ENCODE data around the gene DENND2D. TPM values are rescaled to one million over a fixed set of nuclear protein-coding genes. Genes with fewer than 3 reads are reported as not detected.

The DENND2D gene
- polyA plus RNA-seq, 1 donor (not counting 4 experiments of a cell fraction or from before 2014, with no cell fraction given) = 7.8 TPM

DNA sequence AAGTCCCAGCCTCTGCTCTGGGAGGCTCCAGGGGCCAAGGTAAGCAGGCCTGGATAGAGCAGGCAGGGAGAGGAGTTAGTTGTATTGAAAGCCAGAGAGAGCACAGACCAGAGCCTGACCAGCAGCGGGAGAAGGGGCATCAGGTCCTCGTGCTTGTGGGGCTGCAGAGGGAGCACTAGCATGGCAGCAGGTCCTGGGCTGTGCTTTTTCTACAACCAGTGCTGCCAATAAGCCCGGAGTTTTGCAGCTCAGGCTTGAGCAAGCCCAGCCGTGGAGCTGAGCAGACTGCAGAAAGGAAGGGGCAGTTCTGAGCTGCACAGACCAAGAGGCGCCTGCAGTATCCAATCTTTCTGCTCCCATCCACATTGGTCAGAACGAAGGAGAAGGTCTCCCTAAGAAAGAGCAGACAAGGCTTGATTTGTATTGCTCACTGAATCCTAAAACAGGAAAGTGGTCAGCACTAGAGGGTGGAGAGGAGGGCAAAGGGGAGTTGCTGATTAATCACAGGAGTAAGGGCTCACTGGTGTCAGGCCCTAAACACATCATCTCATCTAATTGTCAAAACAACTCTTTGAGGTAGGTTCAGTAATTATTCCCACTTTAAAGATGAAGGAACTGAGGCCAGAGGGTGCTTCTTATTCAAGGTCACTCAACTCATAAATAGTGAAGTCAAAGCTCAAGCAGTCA, 2.7 kb downstream of the DENND2D start:
- no peaks in the 10 kb centered on the region for H3K27me3 ChIP-seq (ENCODE audit: control insufficient read depth, extremely low read depth, insufficient read depth, low read length)
- no peak overlapping the region for H3K27ac ChIP-seq (ENCODE audit: control insufficient read depth, insufficient read depth, low read length)
- H2AFZ ChIP-seq (ENCODE audit: control insufficient read depth, low read length) = no peak overlapping the region
- no peaks in the 10 kb centered on the region for H3K9me3 ChIP-seq (ENCODE audit: control insufficient read depth, low read depth, low read length)
- no peak for TF ChIP-seq EZH2 (IDR thresholded peaks at IDR 0.05; ENCODE audit: low read length)
- TF ChIP-seq, protein P1, sequence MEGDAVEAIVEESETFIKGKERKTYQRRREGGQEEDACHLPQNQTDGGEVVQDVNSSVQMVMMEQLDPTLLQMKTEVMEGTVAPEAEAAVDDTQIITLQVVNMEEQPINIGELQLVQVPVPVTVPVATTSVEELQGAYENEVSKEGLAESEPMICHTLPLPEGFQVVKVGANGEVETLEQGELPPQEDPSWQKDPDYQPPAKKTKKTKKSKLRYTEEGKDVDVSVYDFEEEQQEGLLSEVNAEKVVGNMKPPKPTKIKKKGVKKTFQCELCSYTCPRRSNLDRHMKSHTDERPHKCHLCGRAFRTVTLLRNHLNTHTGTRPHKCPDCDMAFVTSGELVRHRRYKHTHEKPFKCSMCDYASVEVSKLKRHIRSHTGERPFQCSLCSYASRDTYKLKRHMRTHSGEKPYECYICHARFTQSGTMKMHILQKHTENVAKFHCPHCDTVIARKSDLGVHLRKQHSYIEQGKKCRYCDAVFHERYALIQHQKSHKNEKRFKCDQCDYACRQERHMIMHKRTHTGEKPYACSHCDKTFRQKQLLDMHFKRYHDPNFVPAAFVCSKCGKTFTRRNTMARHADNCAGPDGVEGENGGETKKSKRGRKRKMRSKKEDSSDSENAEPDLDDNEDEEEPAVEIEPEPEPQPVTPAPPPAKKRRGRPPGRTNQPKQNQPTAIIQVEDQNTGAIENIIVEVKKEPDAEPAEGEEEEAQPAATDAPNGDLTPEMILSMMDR (optimal IDR thresholded peaks at IDR 0.05 in 1 of 3, IDR thresholded peaks at IDR 0.05 in 1 of 3, conservative IDR thresholded peaks at IDR 0.05 in 1 of 3; ENCODE audit: extremely low read depth in 1 of 3, insufficient read depth in 2 of 3, low read length in 3 of 3) = peak; percentile 20 to 56 (median 28)
- no peak overlapping the region for H3K4me2 ChIP-seq (ENCODE audit: control insufficient read depth, extremely low read depth, insufficient read depth, low read depth, low read length)
- peaks cover 2% of the 10 kb centered on the region in 2 experiments for H3K36me3 ChIP-seq (ENCODE audit: control insufficient read depth in 2 of 2, extremely low read depth in 1 of 2, insufficient read depth in 2 of 2, low read length in 2 of 2)
- H4K20me1 ChIP-seq (ENCODE audit: control insufficient read depth, extremely low read depth, insufficient read depth, low read length) = no peaks in the 10 kb centered on the region
- dilution Hi-C loops (cut with MboI; ENCODE audit: extremely low pct_ligation_motif_present, low sequenced_read_pairs) = no loop called here
- peaks cover 31% of the 10 kb centered on the region for H3K4me1 ChIP-seq (ENCODE audit: control insufficient read depth, extremely low read depth, insufficient read depth, low read length)
- no peak for FAIRE-seq
- no peaks in the 10 kb centered on the region for H3K9me1 ChIP-seq (ENCODE audit: control insufficient read depth, extremely low read depth, insufficient read depth, low read length)
- H3K4me3 ChIP-seq (ENCODE audit: control insufficient read depth in 2 of 3, extremely low read depth in 1 of 3, insufficient read depth in 2 of 3, low read depth in 1 of 3, low read length in 3 of 3) = no peak overlapping the region
- DNase-seq (ENCODE audit: low read depth, low spot score) = no peak
- H3K9ac ChIP-seq (ENCODE audit: control insufficient read depth, extremely low read depth, insufficient read depth, low read length) = no peak overlapping the region
- no peaks in the 10 kb centered on the region for H3K79me2 ChIP-seq (ENCODE audit: control insufficient read depth, insufficient read depth, low read length)

DNA sequence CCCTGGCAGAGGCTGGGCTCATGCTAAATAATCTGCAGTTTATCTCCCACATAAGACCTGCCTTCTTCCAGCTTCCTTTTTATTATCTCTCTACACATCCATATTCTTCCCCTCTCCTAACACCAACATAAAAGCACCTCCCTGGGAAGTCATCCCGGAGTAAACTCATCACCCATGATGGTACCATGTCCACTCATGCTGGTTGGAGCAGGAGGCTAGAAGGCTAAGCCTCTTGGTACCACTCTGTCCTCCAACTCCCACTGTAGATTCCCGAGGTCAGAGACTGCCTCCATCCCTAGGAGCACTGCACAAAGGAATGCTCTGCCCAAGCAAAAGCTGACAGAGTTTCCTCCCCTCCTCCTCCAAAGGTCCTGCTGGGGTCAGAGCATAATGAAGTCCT, 4.2 kb downstream of the DENND2D start:
- no peak overlapping the region for H3K9ac ChIP-seq (ENCODE audit: control insufficient read depth, extremely low read depth, insufficient read depth, low read length)
- H3K4me1 ChIP-seq (ENCODE audit: control insufficient read depth, extremely low read depth, insufficient read depth, low read length) = peaks cover 33% of the 10 kb centered on the region

More for the DNA sequence above, 4.2 kb downstream of the DENND2D start:
- Histone ChIP-seq H3K27ac (ENCODE audit: control insufficient read depth, insufficient read depth, low read length) (no peak overlapping the region), H2AFZ (ENCODE audit: control insufficient read depth, low read length) (no peak overlapping the region), H3K36me3 (ENCODE audit: control insufficient read depth in 2 of 2, extremely low read depth in 1 of 2, insufficient read depth in 2 of 2, low read length in 2 of 2) (peaks cover 2% of the 10 kb centered on the region in 2 experiments), H4K20me1 (ENCODE audit: control insufficient read depth, extremely low read depth, insufficient read depth, low read length) (no peaks in the 10 kb centered on the region), H3K4me3 (ENCODE audit: control insufficient read depth in 2 of 3, extremely low read depth in 1 of 3, insufficient read depth in 2 of 3, low read depth in 1 of 3, low read length in 3 of 3) (no peak overlapping the region), H3K9me1 (ENCODE audit: control insufficient read depth, extremely low read depth, insufficient read depth, low read length) (no peaks in the 10 kb centered on the region), H3K79me2 (ENCODE audit: control insufficient read depth, insufficient read depth, low read length) (no peaks in the 10 kb centered on the region), H3K27me3 (ENCODE audit: control insufficient read depth, extremely low read depth, insufficient read depth, low read length) (no peaks in the 10 kb centered on the region), H3K9me3 (ENCODE audit: control insufficient read depth, low read depth, low read length) (no peaks in the 10 kb centered on the region), H3K4me2 (ENCODE audit: control insufficient read depth, extremely low read depth, insufficient read depth, low read depth, low read length) (no peak overlapping the region)
- TF ChIP-seq, protein P1 (optimal IDR thresholded peaks at IDR 0.05 in 1 of 3, IDR thresholded peaks at IDR 0.05 in 1 of 3, conservative IDR thresholded peaks at IDR 0.05 in 1 of 3; ENCODE audit: extremely low read depth in 1 of 3, insufficient read depth in 2 of 3, low read length in 3 of 3) = no peak
- no peak for TF ChIP-seq EZH2 (IDR thresholded peaks at IDR 0.05; ENCODE audit: low read length)
- dilution Hi-C loops (cut with MboI; ENCODE audit: extremely low pct_ligation_motif_present, low sequenced_read_pairs) = no loop called here
- DNase-seq (ENCODE audit: low read depth, low spot score) (no peak), FAIRE-seq (no peak)
